ENCODE measurements around the gene NUP93. TPM values are rescaled to one million over a fixed set of nuclear protein-coding genes. Genes with fewer than 3 reads are reported as not detected.

NUP93 gene
- total and polyA plus RNA-seq, 2 of the 8 experiments (the other 6 are each of a cell fraction or from before 2014, with no cell fraction given) = 147 to 201 TPM

- no peak for TF ChIP-seq ATF3 (IDR thresholded peaks at IDR 0.05; ENCODE audit: insufficient read depth, low read depth, low read length)
- no peak for TF ChIP-seq MAFK (IDR thresholded peaks at IDR 0.05; ENCODE audit: low read depth, low read length)
- TF ChIP-seq CBX5 (IDR thresholded peaks at IDR 0.05; ENCODE audit: low read depth, low read length) = no peak
Observed at GRCh38 chr16:56773532-56773931, 43.6 kb downstream of the NUP93 start (continued).

Measured in H1 (cell line).